Muscle layer of colon (tissue), 2 donors: ENCODE measurements around the gene USH2A.

ENCODE experiments used
- H3K27ac ChIP-seq: one replicate; pipeline ENCODE4 v1.7.0; 2013; ENCODE audit warnings: low read depth, mild to moderate bottlenecking, low read length, moderate library complexity
- H3K27me3 ChIP-seq, 2 donors: one replicate each; pipeline ENCODE4 v1.7.0; 2013; ENCODE audit warnings: low read length in 2 of 2, mild to moderate bottlenecking in 2 of 2; ENCODE audit not compliant: insufficient read depth in 2 of 2, control insufficient read depth in 1 of 2
- H3K36me3 ChIP-seq: one replicate; pipeline ENCODE4 v1.7.0; 2013; ENCODE audit warnings: mild to moderate bottlenecking, low read length; ENCODE audit not compliant: insufficient read depth
- H3K4me1 ChIP-seq: one replicate; pipeline ENCODE4 v1.7.0; 2013; ENCODE audit warnings: mild to moderate bottlenecking, low read length; ENCODE audit not compliant: insufficient read depth
- H3K4me3 ChIP-seq, 2 donors: one replicate each; pipeline ENCODE4 v1.7.0; 2013; ENCODE audit warnings: low read length in 2 of 2, low read depth in 1 of 2, mild to moderate bottlenecking in 1 of 2, moderate library complexity in 1 of 2
- H3K9ac ChIP-seq: one replicate; pipeline ENCODE4 v1.7.0; 2013; ENCODE audit warnings: low read length
- H3K9me3 ChIP-seq: one replicate; pipeline ENCODE4 v1.7.0; 2013; ENCODE audit warnings: mild to moderate bottlenecking, low read length
- donor health status: abdominal sarcoma.
- donor health status: Adenocarcinoma of cecum.

The USH2A gene

DNA sequence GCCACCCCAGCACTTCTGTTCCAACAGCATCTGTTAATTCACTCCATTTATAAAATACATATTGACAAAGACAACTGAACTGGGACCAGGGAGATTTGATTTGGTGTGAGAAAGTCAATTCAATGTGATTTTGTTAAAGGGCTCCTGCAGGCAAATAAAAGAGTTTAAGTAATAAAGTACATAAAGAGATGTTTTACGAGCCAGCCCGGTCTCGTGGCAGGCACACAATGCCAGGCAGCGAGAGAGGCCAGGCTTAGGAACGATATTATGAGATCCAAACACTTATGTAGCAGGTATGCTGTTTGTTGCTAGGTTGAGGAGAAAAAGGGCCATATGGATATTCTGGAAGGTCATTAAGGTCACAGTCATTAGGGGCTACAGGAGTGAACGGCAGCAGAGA lies 629.1 kb downstream of the USH2A start:
- no peak overlapping the region for H3K27ac ChIP-seq
- H3K9ac ChIP-seq = no peak overlapping the region
- no peaks in the 10 kb centered on the region for H3K9me3 ChIP-seq

DNA sequence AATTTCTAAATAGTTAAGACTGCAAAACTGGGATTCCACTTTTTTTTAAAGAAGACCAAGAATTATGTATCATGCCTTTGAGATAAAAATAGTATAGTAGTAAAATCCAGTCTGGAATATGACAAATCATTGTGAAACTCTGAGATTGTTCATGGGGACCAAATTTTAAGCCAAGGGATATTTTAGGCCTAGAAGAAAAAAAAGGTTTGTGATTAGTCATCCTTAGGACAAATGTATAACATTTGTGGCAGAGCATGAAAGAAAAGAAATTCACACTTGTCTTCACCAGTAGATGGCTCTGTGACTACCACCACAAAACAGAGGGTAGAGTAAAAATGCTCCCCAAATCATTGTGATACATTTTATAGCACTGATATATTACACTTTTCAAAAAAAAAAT lies 630.1 kb downstream of the USH2A start:
- no peaks in the 10 kb centered on the region for H3K9me3 ChIP-seq
- H3K27ac ChIP-seq = no peak overlapping the region
- H3K27me3 ChIP-seq = no peaks in the 10 kb centered on the region
- no peak overlapping the region for H3K9ac ChIP-seq
- H3K36me3 ChIP-seq = no peaks in the 10 kb centered on the region
- no peak overlapping the region for H3K4me3 ChIP-seq
- H3K4me1 ChIP-seq = no peaks in the 10 kb centered on the region

More for the DNA sequence above, 629.1 kb downstream of the USH2A start:
- no peaks in the 10 kb centered on the region for H3K36me3 ChIP-seq
- H3K27me3 ChIP-seq = no peaks in the 10 kb centered on the region
- no peaks in the 10 kb centered on the region for H3K4me1 ChIP-seq
- no peak overlapping the region for H3K4me3 ChIP-seq

DNA sequence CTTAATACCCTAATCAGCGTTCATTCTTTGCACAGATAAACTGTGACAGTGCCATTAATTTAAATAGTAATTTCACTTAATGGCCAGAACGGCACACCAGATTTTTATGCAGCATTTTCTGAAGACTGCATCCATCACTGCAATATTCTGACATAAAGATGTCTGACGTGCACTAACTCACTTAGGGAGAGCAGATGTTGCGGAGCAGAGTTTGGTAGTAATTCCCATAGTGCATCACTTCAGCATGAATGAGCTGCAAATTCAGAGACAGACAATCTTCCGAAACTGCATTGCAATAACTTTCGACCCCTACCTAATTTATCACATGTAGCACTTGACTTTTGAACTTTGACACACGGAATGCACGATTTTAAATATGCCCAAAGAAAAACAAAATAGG lies 630.8 kb downstream of the USH2A start:
- H3K27me3 ChIP-seq = no peaks in the 10 kb centered on the region
- no peaks in the 10 kb centered on the region for H3K36me3 ChIP-seq
- no peak overlapping the region for H3K9ac ChIP-seq
- no peak overlapping the region for H3K27ac ChIP-seq
- no peak overlapping the region for H3K4me3 ChIP-seq
- H3K4me1 ChIP-seq = no peaks in the 10 kb centered on the region
- no peaks in the 10 kb centered on the region for H3K9me3 ChIP-seq

DNA sequence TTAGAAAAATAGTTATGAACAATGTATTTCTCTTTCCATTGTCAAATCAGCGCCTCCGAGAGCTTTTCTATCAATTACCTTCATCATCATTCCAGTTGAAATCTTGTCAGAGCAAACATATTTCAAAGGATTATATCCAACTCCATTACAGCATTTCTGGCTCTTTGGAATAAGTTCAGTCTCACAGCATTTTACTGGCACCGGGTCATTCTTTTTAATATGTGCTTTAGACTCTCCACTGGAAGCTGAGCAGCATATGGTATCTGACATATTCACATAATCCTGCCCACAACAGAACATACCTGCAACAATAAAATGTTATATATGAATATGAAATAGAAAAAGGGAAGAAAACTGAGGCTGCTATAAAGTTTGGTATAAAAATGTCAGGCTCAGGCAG lies 633.3 kb downstream of the USH2A start:
- H3K4me3 ChIP-seq = no peak overlapping the region
- H3K36me3 ChIP-seq = no peaks in the 10 kb centered on the region
- no peak overlapping the region for H3K27ac ChIP-seq
- H3K4me1 ChIP-seq = no peaks in the 10 kb centered on the region
- H3K9ac ChIP-seq = no peak overlapping the region
- H3K9me3 ChIP-seq = no peaks in the 10 kb centered on the region
- H3K27me3 ChIP-seq = no peaks in the 10 kb centered on the region

DNA sequence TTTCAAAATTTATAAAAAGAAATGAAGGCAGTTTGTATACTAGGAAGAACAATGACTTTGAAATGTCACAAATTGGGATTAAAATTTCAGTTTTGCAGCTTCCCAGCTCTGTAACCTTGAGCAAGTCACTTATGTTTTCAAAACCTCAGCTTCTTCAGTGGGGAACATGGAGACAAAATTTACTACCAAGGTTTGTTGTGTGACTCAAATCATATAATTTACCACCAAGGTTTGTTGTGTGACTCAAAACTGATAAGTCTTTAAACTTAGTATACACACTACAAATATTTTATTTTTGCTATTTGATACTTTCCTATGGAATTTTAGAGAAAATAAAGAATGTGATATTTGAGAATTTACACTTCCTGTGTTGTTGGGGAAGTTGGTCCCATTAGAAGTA lies 636.3 kb downstream of the USH2A start:
- H3K9ac ChIP-seq = no peak overlapping the region
- H3K4me1 ChIP-seq = no peaks in the 10 kb centered on the region
- H3K36me3 ChIP-seq = no peaks in the 10 kb centered on the region
- no peak overlapping the region for H3K4me3 ChIP-seq
- H3K27ac ChIP-seq = no peak overlapping the region
- no peaks in the 10 kb centered on the region for H3K27me3 ChIP-seq
- H3K9me3 ChIP-seq = no peaks in the 10 kb centered on the region

DNA sequence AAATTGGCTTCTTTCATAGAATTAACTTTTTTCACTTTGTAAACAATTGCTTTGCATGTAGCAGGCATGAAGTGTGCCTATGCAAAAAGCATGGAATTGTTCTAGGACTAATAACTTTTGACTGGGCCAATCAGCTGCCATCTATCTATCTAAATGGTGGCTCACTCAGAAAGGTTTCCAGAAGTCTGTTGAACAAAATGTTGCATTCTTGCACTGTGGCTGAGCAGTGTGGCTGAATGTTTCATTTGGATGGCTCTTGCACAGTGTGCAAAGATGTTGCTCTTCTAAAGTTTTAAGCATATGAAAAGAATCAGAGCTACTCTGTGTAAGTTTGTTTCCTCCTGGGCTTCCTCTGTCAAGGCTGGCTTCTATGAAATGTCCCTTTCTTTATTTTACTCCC lies 642.6 kb downstream of the USH2A start:
- Histone ChIP-seq H3K4me1 (no peaks in the 10 kb centered on the region), H3K4me3 (no peak overlapping the region), H3K36me3 (no peaks in the 10 kb centered on the region), H3K27ac (no peak overlapping the region), H3K9me3 (no peaks in the 10 kb centered on the region), H3K27me3 (no peaks in the 10 kb centered on the region), H3K9ac (no peak overlapping the region)

DNA sequence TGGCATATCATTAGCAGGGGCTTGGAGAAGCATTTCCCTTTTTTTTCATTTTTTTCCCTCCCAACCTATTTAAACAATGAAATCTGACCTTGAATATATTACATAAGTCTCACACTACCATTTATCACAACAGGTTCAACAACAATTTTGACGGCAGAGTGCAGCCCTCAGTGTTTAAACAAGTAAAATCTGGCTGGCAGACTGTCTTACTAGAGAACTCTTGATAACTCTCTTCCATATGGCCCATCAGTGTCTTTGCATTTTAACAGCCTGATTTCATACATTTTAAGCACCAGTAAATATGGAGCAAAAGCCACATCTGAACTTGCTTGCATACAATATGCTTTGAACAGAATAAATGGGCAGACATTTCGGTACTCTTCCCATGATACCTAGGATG lies 643.1 kb downstream of the USH2A start:
- no peaks in the 10 kb centered on the region for H3K4me1 ChIP-seq
- no peaks in the 10 kb centered on the region for H3K9me3 ChIP-seq
- H3K9ac ChIP-seq = no peak overlapping the region
- no peak overlapping the region for H3K4me3 ChIP-seq
- H3K27ac ChIP-seq = no peak overlapping the region
- H3K36me3 ChIP-seq = no peaks in the 10 kb centered on the region
- H3K27me3 ChIP-seq = no peaks in the 10 kb centered on the region

DNA sequence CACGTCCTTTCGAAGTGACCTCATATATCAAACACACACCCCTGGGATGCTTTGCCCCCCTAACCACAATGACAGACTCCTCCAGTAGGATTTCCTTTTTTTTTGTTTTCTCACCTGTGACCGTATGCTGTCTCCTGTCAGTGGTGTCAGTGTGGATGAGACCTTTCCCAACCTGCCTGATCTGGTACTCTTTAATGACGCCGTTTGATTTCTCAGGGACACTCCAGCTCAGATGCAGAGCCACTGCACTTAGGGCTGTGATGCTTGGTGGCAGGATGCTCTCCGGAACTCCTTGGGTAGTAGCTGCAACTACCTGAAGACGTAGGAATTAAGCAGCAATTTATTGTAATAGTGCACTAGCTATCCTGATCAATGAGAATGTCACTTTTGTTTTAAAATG lies 643.5 kb downstream of the USH2A start:
- H3K36me3 ChIP-seq = no peaks in the 10 kb centered on the region
- no peak overlapping the region for H3K9ac ChIP-seq
- no peaks in the 10 kb centered on the region for H3K27me3 ChIP-seq
- H3K4me3 ChIP-seq = no peak overlapping the region
- H3K9me3 ChIP-seq = no peaks in the 10 kb centered on the region
- no peak overlapping the region for H3K27ac ChIP-seq
- H3K4me1 ChIP-seq = no peaks in the 10 kb centered on the region

DNA sequence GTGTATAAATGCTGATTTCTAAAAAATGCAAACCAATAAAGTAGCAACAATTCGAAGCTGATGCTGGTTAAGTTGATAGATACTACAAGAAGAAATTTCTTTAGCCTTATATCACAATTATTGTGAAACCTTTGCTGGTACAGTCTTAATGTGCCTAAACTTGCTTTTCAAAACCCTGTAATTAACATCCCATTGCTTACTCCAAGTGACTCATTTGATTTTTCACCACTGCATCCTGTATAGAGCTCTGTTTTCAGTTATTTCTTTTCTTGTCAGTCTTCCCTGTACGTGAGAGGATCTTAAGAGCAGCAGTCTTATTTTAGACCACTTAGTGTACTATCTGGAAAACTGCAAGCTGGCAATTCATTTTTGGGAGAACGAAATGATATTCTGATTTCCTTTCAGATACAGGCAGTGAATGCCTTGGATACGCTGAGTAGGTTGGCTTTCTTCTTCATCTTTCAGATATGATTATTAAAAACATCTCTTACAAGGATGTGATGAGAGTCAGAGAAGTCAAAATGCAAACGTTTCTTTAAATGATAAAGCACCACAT lies 645.8 kb downstream of the USH2A start:
- Histone ChIP-seq H3K9me3 (no peaks in the 10 kb centered on the region), H3K27me3 (no peaks in the 10 kb centered on the region), H3K9ac (no peak overlapping the region), H3K36me3 (no peaks in the 10 kb centered on the region), H3K27ac (no peak overlapping the region), H3K4me3 (no peak overlapping the region), H3K4me1 (no peaks in the 10 kb centered on the region)

DNA sequence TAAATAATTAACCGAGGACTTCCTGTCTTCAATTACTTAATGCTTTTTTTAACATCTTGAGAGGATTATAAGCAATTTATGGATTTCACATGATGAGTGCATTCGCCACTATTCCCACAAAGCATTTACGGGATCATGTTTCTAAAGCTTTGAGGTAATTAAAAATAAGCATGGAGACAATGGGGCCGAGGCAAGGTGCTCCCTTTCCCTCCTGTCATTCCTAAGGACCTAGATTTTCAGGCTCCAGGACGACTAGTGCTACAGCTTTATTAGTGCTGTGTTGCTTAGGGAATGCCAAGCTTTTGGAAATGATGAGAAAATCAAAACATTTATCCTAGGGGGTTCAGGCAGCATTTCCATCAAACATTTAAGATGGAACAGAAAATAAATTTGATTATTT lies 646.9 kb downstream of the USH2A start:
- H3K27me3 ChIP-seq = no peaks in the 10 kb centered on the region
- H3K4me3 ChIP-seq = no peak overlapping the region
- H3K9me3 ChIP-seq = no peaks in the 10 kb centered on the region
- H3K4me1 ChIP-seq = no peaks in the 10 kb centered on the region
- H3K9ac ChIP-seq = no peak overlapping the region
- no peak overlapping the region for H3K27ac ChIP-seq
- no peaks in the 10 kb centered on the region for H3K36me3 ChIP-seq

DNA sequence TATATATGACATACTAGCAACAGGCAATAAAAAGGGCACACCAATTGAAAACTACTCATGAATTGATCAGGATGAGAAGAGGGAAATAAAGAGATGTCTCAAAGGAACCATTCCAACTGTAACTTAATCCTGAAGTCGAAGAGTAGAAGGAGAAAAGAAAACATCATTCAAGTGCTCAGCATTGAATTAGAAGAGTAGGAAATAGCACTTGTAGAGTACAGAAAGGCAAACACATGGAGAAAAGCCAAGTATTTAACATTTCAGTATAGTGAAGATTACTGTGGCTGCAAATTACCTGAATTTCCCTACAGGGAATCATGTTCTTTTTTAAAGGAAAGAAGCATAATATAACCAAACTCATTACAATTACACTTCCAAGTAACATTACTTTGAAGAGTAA lies 651.1 kb downstream of the USH2A start:
- Histone ChIP-seq H3K9ac (no peak overlapping the region), H3K27ac (no peak overlapping the region), H3K27me3 (no peaks in the 10 kb centered on the region), H3K9me3 (no peaks in the 10 kb centered on the region), H3K4me1 (no peaks in the 10 kb centered on the region), H3K36me3 (no peaks in the 10 kb centered on the region), H3K4me3 (no peak overlapping the region)

DNA sequence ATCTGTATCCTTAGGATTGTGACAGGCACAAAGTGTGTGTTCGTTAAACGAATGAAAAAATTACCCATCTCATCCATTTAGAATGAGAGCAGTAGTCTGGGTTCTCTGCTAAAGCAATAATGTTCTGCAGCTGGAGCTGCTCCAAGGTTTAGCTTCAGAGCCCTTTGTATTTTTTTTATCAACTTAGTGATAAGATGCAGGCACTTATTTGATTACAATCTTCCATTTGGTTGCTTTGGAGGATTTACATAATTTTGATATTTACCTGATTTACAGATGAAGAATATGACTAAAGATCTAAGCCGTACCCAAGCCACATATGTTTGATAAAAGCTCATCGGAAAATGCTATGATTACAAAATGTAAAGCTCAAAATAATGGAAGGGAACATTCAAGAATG lies 654.9 kb downstream of the USH2A start:
- Histone ChIP-seq H3K27ac (no peak overlapping the region), H3K9ac (no peak overlapping the region), H3K4me1 (no peaks in the 10 kb centered on the region), H3K9me3 (no peaks in the 10 kb centered on the region), H3K4me3 (no peak overlapping the region), H3K27me3 (no peaks in the 10 kb centered on the region), H3K36me3 (no peaks in the 10 kb centered on the region)
